NCI-H2107 (cell line): ENCODE measurements around the gene DHRS1.

Source experiments
- DNase-seq: peaks from one replicate; lab custom pipeline; 2025; lab: John Stamatoyannopoulos, UW

Gene DHRS1

GRCh38 chr14:24309538-24310264, 10.1 kb upstream of the DHRS1 start, which contains the start of gene LTB4R2:
Gene LTB4R2, plus strand, starts transcription at chr14:24310140. Its CDS starts 525 bp downstream, at chr14:24310665.
- DNase-seq = no peak

DNA sequence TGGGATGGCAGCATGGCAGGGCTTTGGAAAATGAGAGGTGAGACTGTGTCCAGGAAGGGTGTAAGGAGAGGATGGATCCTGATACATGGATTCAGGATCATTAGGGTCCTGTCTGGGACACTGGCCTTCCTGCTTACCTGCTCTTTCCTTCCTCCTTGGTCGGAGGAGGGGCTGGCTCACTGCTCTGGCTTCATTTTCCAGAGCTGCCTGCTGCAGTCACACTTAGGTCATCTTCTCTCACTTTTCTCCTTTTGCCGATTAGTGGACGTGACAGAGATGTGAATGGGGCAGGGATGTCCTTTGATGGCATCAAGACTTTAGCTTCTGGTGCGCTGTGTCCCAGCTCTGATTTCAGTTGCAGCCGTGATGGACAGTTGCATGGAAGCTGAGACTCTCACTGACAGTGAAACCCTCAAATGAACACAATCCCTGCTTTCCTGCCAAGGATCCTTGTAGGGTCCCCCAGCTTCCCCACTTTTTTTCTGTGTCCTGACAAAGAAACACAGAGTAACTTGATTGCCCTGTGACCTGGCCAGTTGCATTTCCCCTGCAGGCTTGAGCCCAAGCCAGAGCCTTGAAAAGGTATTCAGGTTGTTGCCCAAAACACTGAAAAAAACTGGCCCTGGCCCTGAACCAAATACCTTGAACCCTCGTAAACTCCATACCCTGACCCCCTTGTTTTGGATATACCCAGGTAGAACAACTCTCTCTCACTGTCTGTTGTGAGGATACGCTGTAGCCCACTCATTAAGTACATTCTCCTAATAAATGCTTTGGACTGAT, 9.0 kb upstream of the DHRS1 start:
- DNase-seq = no peak

DNA sequence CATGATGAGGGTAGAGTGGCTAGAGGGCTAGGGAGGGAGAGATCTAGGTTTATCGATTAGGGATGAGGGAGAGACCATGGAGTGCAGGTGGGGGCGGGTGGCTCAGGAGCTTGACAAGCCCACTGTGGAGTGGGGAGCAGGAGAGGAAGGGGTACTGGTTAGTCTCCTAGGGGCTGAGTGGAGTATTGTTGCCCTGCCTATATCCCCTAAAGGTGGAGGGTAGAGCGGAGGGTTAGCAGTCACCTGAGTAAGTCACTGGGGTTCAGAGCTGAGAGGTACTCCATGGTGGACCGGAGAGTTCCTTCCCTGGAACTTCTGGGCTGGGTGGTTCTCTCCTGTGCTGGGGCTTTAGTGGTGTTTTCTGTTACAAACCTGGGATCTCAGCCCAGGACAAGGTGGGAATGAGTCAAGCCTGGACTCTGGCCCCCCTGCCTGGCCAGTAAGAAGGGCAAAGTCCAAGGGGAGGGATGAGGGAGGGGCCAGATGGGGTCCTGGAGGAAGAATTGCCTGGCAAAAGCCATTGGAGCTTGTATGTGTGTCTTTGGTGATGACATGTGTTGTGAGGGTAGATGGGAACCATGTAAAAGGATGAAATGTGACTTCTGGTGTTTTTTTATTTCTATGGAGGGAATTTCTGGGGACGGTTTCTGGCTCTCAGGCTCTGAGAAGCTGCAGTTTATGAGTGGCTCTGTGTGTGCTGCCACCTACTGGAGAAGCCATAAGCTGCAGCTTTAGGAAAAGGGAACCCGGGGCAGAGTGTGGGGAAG, 8.2 kb upstream of the DHRS1 start, which contains the start of gene CIDEB:
CIDEB (minus strand) TSS at position 403 of the 767 bp plus-strand sequence; CDS start at position 284, 119 bp downstream.
- DNase-seq = no peak

DNA sequence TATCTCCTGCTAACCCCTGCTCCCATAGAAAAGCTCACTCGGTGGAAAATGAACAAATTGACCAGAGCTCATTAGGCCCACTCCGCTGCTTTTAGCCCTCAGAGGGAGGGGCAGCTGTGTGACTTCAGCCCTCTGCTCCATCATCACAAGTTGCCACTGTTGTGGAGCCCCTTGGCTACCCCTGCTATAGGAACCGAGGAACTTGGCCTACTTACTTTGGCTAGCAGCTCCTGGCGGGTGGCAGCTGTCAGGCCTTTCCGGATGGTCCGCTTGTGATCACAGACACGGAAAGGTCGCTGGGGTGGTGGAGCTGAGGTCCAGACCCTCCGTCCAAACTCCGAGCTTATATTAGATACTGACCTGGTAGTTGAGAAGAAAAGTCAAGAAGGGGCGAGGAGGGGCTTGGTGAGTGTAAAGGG, 7.6 kb upstream of the DHRS1 start:
- no peak for DNase-seq

DNA sequence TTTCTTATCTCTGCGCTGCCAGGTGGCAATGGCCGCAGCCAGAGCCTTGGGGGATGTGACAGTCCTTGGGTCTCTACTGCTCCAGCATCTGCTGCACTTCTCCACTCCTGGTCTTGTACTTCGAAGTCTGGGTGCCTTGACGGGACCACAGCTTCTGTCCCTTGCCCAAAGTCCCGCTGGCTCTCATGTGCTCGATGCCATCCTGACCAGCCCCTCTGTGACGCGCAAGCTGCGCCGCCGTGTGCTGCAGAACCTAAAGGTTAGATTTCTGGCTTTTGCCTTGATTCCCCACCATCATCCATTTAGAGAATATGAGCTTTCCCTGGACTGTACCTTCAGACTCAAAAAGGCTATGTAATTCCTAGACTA, 4.4 kb upstream of the DHRS1 start:
- DNase-seq = no peak

DNA sequence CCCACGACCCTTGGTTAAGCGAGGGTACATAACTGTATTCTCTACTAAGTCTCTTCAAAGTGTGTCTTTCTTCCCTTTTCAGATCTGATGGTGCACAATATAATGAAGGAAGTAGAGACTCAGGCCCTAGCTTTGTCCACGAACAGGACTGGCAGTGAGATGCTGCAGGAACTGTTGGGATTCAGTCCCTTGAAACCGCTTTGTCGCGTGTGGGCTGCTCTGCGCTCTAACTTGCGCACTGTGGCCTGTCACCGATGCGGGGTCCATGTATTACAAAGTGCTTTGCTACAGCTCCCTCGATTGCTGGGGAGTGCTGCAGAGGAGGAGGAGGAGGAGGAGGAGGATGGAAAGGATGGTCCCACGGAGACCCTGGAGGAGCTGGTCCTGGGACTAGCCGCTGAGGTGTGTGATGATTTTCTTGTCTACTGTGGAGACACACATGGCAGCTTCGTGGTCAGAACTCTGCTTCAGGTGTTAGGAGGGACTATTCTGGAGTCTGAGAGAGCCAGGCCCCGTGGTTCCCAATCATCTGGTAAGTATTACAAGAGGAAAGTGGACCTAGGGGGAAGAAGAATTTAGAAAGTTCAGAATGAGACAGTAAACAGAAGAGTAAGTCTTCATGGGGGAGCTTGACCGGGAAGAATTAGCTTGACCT, 873 bp upstream of the DHRS1 start:
- no peak for DNase-seq

GRCh38 chr14:24298892-24299254, 707 bp downstream of the DHRS1 start:
- DNase-seq = no peak

GRCh38 chr14:24297190-24297964, 2.2 kb downstream of the DHRS1 start:
- no peak for DNase-seq

DNA sequence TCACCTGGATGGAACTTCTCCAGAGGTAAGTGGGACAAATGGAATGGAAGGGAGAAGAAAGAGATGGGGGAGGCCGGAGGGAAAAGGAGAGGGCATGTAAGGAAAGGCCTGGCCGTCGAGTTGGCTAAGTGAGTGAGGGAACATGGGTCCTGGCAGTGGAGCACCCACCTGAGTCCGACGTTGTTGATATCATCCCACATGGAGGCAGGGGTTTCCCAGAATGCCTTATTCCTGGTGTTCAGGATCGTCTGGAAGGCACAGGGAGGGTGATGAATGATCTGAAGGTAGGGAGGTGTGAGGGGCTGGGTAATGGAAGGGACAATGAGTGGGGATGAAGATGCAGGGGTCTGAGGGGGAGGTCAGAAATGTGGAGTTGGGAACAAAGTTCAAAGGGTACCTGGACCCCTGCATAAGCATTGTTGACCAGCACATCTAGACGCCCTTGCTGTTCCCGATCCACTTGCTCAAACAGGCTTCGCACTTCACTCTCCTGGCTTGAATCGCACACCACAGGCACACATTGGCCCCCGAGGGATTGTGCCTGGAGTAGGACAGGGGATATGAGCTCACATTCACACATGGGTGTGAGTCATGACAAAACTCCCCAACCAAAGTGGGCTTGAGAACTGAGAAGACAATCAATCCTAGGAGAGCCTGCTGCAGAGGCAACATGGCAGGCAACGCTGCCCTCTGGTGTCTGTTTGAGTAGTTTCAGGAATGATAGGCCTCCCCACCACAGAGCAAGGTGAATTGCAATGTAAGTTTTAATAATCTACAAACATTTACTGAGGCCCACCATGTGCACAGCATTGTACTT, 3.0 kb downstream of the DHRS1 start:
- DNase-seq = peak; percentile 47

DNA sequence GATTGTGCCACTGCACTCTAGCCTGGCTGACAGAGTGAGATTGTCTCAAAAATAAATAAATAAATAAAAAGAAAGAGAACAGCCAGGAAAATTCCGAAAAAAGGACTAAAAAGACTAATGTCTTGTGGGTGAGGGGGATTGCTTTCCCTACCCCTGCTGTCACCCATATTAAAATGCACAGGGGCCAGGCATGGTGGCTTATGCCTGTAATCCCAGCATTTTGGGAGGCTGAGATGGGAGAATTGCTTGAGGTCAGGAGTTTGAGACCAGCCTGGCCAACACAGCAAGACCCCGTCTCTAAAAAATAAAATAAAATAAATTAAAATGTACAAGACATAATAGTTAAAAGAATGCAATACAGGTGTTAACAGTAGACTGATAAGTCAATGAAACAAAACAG, 6.1 kb downstream of the DHRS1 start:
- DNase-seq = no peak

DNA sequence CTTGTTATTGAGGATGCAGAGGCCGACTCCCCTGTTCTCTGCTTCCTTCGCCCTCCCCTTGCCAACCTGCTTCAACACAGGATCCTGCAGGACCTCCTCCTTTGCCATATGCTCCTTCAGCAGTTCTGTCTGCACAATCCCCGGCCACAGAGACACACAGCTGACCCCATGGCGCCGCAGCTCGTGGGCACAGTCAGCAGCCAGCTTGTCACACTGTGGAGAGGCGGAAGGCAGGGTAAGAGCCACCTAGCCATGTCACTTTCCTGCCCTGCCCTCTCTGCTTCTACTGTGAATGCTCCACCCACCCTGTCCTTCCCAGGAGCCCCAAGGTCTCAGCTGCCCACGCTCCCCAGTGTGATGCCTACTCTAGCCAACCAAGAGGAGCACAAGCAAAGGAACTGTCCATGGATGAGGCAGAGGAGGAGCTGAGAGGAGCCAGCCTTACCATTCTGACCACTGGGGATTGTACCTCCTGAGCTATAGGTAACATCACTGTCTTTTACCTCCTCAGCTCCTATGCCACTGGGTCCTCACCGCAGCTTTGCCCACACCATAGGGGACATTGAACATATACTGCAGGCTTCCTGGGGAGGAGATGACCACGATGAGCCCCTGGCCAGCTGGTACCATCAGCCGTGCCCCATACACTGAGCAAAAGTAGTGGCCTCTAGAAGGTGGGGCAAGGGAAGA, 7.3 kb downstream of the DHRS1 start:
- DNase-seq = no peak

GRCh38 chr14:24291446-24292117, 8.0 kb downstream of the DHRS1 start:
- no peak for DNase-seq

- DNase-seq = no peak
Measured at GRCh38 chr14:24290746-24291145, 8.8 kb downstream of the DHRS1 start.

DNA sequence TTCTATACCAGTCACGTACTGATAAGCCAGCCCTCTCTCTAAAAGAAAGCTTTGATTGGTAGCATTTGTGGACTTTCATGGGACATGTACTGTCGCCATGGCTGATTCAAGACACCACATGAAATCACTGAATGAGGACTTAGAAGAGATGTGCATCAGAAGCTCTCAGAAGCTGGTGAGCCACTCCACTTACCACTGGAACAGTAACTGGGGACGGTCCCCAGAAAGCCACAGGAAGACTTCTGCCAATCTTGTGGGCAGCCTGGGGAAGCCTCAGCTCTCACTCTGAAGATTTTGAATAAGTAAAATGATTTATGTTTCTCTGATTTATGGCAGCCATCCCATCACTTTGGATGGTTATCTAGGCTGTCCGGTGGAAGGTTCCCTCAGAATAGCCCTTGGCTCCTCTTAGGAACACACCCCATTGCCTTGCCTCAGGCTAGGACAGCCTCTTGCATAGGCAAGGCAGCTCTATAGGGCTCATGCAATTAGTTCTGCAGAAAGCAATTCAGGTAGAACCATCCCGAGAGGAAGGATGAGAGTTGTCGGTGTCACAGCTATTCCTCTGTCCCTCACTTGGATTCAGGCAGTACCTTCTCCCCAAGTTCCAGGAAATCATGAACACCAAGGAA, 9.8 kb downstream of the DHRS1 start:
- no peak for DNase-seq

GRCh38 chr14:24286996-24287395, 12.6 kb downstream of the DHRS1 start:
- no peak for DNase-seq

DNA sequence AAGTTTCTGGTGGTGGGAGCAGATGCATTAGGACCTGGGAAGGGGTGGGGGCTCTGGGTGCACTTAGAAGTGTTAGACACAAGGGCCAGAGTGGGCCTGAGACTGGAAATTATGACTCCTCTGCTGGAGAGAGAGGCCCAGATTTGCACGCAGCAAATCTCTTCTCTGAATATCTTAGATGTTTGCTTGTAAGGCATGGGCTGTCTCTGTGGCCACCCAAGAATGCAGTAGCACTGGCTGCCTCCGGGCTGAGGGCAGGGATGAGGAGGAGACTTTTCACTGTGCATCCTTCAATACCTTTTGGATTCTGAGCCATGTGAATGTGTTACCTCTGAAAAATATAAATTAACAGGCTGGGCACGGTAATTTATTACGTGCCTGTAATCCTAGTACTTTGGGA, 14.2 kb downstream of the DHRS1 start:
- DNase-seq = no peak

- DNase-seq = no peak
Measured at GRCh38 chr14:24284501-24285035, 15.0 kb downstream of the DHRS1 start.

DNA sequence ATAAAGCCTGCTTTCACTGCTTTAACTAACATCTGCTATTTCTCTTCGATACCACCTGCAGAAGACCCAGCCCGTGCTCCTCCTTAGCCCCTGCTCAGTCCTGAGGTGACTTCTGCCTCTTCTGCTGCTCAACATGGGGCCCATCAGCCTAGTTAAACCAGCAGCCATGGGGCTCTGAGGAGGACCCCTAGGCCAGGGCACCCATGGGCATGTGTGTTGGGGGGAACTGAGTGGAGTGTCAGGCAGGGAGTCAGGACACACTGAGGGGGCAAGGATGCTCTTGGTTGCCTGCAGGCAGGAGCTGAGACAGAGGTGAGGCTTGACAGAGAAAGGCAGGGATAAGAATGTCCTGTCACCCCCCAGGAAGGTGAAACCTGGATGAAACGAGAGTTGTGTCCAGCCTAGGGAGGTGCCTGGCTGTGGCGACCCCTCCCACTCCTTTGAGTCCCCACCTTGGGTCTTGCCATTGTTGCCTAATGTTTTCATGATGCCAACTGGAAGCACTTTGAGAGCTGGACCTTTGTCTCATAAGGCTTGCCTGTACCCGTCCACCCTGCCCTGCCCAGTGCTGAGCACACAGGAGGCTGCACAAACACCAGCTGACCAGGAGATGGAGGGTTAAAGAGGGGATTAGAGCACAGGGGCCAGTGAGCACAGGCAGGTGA, 15.7 kb downstream of the DHRS1 start:
- no peak for DNase-seq
